ENCODE measurements around the gene PRRT1. TPM values are rescaled to one million over a fixed set of nuclear protein-coding genes. Genes with fewer than 3 reads are reported as not detected.
A peak's percentile ranks its signal among the peaks of the same experiment; 100 is the strongest.

PRRT1 gene
- total and polyA plus RNA-seq, 8 donors = 0.80 to 1.9 (median 1.3) TPM

GRCh38 chr6:32166411-32167061 lies 14.8 kb upstream of the PRRT1 start:
- no peak for ATAC-seq
- peaks cover 0 to 53% of the 10 kb centered on the region in 2 donors for H3K36me3 ChIP-seq

GRCh38 chr6:32164295-32164694 lies 12.6 kb upstream of the PRRT1 start, which contains the start of gene EGFL8:
Gene EGFL8 (plus strand): TSS chr6:32164595. CDS start chr6:32166166, 1,571 bp downstream.
- peaks cover 0 to 9% of the 10 kb centered on the region in 2 donors for H3K27me3 ChIP-seq
- H3K27ac ChIP-seq = peak within 1 kb of the TSS; percentile 51 to 57
- peaks cover 0 to 31% of the 10 kb centered on the region in 2 donors for H3K36me3 ChIP-seq
- no peak for TF ChIP-seq CTCF (IDR thresholded peaks at IDR 0.05)
- H3K4me1 ChIP-seq = no peaks in the 10 kb centered on the region
- no peak within 1 kb of the TSS for H3K4me3 ChIP-seq
- H3K9me3 ChIP-seq = no peaks in the 10 kb centered on the region
- ATAC-seq (no peak), DNase-seq (no peak)
- intact Hi-C loops (cut with DNase I) = no loop called here

More at GRCh38 chr6:32166411-32167061, 14.8 kb upstream of the PRRT1 start:
- no peak for TF ChIP-seq CTCF (IDR thresholded peaks at IDR 0.05)
- intact Hi-C loops (cut with DNase I) = no loop called here
- Histone ChIP-seq H3K27ac (no peak overlapping the region), H3K4me1 (no peaks in the 10 kb centered on the region), H3K27me3 (peaks cover 0 to 9% of the 10 kb centered on the region in 2 donors), H3K9me3 (no peaks in the 10 kb centered on the region), H3K4me3 (no peak overlapping the region)
- peak in 1 of 4 donors; percentile 59 for DNase-seq

- Histone ChIP-seq H3K36me3 (peaks cover 0 to 26% of the 10 kb centered on the region in 2 donors), H3K4me3 (no peak overlapping the region), H3K9me3 (no peaks in the 10 kb centered on the region), H3K27me3 (peaks cover 0 to 9% of the 10 kb centered on the region in 2 donors), H3K27ac (peak overlapping the region; percentile 51 to 57), H3K4me1 (no peaks in the 10 kb centered on the region)
- ATAC-seq (no peak), DNase-seq (peak in 1 of 4 donors; percentile 29)
- TF ChIP-seq CTCF (IDR thresholded peaks at IDR 0.05) = no peak
- intact Hi-C loops (cut with DNase I) = no loop called here
Observed at GRCh38 chr6:32163559-32164258, 12.0 kb upstream of the PRRT1 start.

GRCh38 chr6:32158052-32158451 lies 6.3 kb upstream of the PRRT1 start:
- no peak for ATAC-seq
- no peak for DNase-seq
- intact Hi-C loops (cut with DNase I) = no loop called here
- Histone ChIP-seq H3K4me1 (peaks cover 10 to 23% of the 10 kb centered on the region in 2 donors), H3K36me3 (peaks cover 0 to 14% of the 10 kb centered on the region in 2 donors), H3K27me3 (peaks cover 3 to 43% of the 10 kb centered on the region in 2 donors), H3K27ac (no peak overlapping the region), H3K9me3 (no peaks in the 10 kb centered on the region), H3K4me3 (no peak overlapping the region)
- TF ChIP-seq CTCF (IDR thresholded peaks at IDR 0.05) = no peak

- Histone ChIP-seq H3K9me3 (no peaks in the 10 kb centered on the region), H3K4me1 (peaks cover 15 to 34% of the 10 kb centered on the region in 2 donors), H3K27me3 (peaks cover 7 to 54% of the 10 kb centered on the region in 2 donors), H3K27ac (no peak overlapping the region), H3K4me3 (no peak overlapping the region), H3K36me3 (peaks cover 0 to 14% of the 10 kb centered on the region in 2 donors)
- DNase-seq (no peak), ATAC-seq (no peak)
- intact Hi-C loops (cut with DNase I) = no loop called here
- no peak for TF ChIP-seq CTCF (IDR thresholded peaks at IDR 0.05)
Observed at GRCh38 chr6:32156891-32157290, 5.2 kb upstream of the PRRT1 start.

Data from left lung (tissue), 10 donors.